H1 (cell line): ENCODE results near the gene ZNRF2. TPM values are rescaled to one million over a fixed set of nuclear protein-coding genes. Genes with fewer than 3 reads are reported as not detected.

Experiments used
- BRCA1 ChIP-seq: IDR thresholded peaks from 2 replicates; pipeline ENCODE4 v1.6.1; 2012; ENCODE audit warnings: low read depth, low read length, improper control_type of control experiment
- TEAD4 ChIP-seq: IDR thresholded peaks from 2 replicates; pipeline ENCODE4 v1.6.1; 2012; ENCODE audit warnings: low read depth, low read length, inconsistent platforms, mixed read lengths
- polyA plus RNA-seq, 7 experiments: library from polyadenylated mRNA; depleted of rRNA in 3 of 7; stranded (reverse) in 5 of 7; unstranded in 2 of 7; fragments of >200 nt in 5 of 7; fragments of 200-250 nt in 2 of 7; gene quantifications; 1 replicate in 5 of 7; 2 replicates in 1 of 7; 4 replicates in 1 of 7; pipeline versions ENCODE4 v1.2.1 to v1.2.3, GENCODE V29; 2011 to 2013; ENCODE audit warnings: missing spikeins in 2 of 7, mixed read lengths in 2 of 7
- total RNA-seq: library from RNA; stranded (reverse); fragmentation: NEBNext Ultra II Directional; extraction: Animal tissue kit (Norgen Biotek cat#: 25700); gene quantifications from 2 replicates; pipeline ENCODE4 v1.2.1, GENCODE V29; 2021

The ZNRF2 gene
- total and polyA plus RNA-seq, 2 of the 8 experiments (the other 6 are each of a cell fraction or from before 2014, with no cell fraction given), result 2.9 to 16.2 TPM

GRCh38 chr7:30313348-30313747, 29.0 kb downstream of the ZNRF2 start (continued):
- TF ChIP-seq BRCA1 (no peak), TEAD4 (no peak)
